GM12878 (cell line): Measurements from ENCODE around the gene LHX2. TPM values are rescaled to one million over a fixed set of nuclear protein-coding genes. Genes with fewer than 3 reads are reported as not detected.
A peak's percentile ranks its signal among the peaks of the same experiment; 100 is the strongest.

ENCODE experiments used
- ATAC-seq: fragments of 200-7000 bp; cut with Tn5 transposase; 3 replicates; pipeline ENCODE4 v1.9.1; 2020; ENCODE audit warnings: mild to moderate bottlenecking, moderate library complexity
- BruUV-seq: library from RNA; stranded (reverse); fragments of 400-500 nt; replicated peaks from 2 replicates; lab custom pipeline; 2021; lab: Mats Ljungman, UMichigan
- CTCF ChIA-PET: fragments of 300-600 bp; sonication (Branson Sonifier 250); formaldehyde crosslinking; extraction: SDS; loops from one replicate; lab custom pipeline; 2021; ENCODE audit warnings: inconsistent platforms; lab: Yijun Ruan, JAX
- POLR2A ChIA-PET: fragments of 350-600 bp; formaldehyde crosslinking; extraction: SDS; loops from one replicate; lab custom pipeline; 2021; ENCODE audit warnings: inconsistent platforms; lab: Charles Lee
- RAD21 ChIA-PET: fragments of 300-600 bp; sonication (Branson Sonifier 250); formaldehyde crosslinking; loops from one replicate; lab custom pipeline; 2023; ENCODE audit warnings: antibody characterized with exemption; ENCODE audit not compliant: unreplicated experiment; lab: Charles Lee
- SMC1A ChIA-PET: fragments of 300-600 bp; sonication (Branson Sonifier 250); formaldehyde crosslinking; loops from one replicate; lab custom pipeline; 2023; ENCODE audit not compliant: unreplicated experiment, uncharacterized antibody; lab: Charles Lee
- DNase-seq: peaks from one replicate; pipeline ENCODE4 v3.0.0-alpha.2; 2011; ENCODE audit warnings: low read depth, low spot score
- FAIRE-seq: peaks from 3 replicates; lab custom pipeline; 2011; peaks lifted over from hg19 to GRCh38; lab: Jason Lieb, UNC
- H2AFZ ChIP-seq: 2 replicates; pipeline ENCODE4 v1.6.0; 2011; ENCODE audit warnings: low read depth, low read length, control low read depth; ENCODE audit not compliant: control insufficient read depth
- H3K27ac ChIP-seq: 2 replicates; pipeline ENCODE4 v1.5.1; 2011; ENCODE audit warnings: control low read depth; ENCODE audit not compliant: control insufficient read depth, insufficient read depth
- H3K27me3 ChIP-seq, 2 experiments: replicated peaks in 1 of 2; 2 replicates each; pipeline versions ENCODE4 v1.6.0 to v1.6.1; 2011; ENCODE audit warnings: low read length in 1 of 2; ENCODE audit not compliant: control insufficient read depth in 2 of 2, insufficient read depth in 2 of 2
- H3K36me3 ChIP-seq, 2 experiments: 2 replicates each; pipeline ENCODE4 v1.5.1; 2011; ENCODE audit warnings: low read length in 1 of 2; ENCODE audit not compliant: control insufficient read depth in 2 of 2, insufficient read depth in 2 of 2
- H3K4me1 ChIP-seq: 2 replicates; pipeline ENCODE4 v1.6.1; 2011; ENCODE audit warnings: mild to moderate bottlenecking, low read length, moderate library complexity, mixed read lengths; ENCODE audit not compliant: control insufficient read depth, insufficient read depth
- H3K4me2 ChIP-seq: 2 replicates; pipeline ENCODE4 v1.6.0; 2011; ENCODE audit warnings: control low read depth; ENCODE audit not compliant: control insufficient read depth, insufficient read depth
- H3K4me3 ChIP-seq: fragments of 200-600 bp; sonication (generic); 2 replicates; pipeline ENCODE4 v1.5.1; 2016
- H3K79me2 ChIP-seq: 2 replicates; pipeline ENCODE4 v1.6.0; 2011; ENCODE audit warnings: low read length; ENCODE audit not compliant: control insufficient read depth, insufficient read depth
- H3K9ac ChIP-seq: 2 replicates; pipeline ENCODE4 v1.8.0; 2011; ENCODE audit warnings: low read length, control low read depth, mixed read lengths; ENCODE audit not compliant: control insufficient read depth, insufficient read depth
- H3K9me3 ChIP-seq: replicated peaks from 3 replicates; pipeline ENCODE4 v1.5.1; 2011; ENCODE audit warnings: mild to moderate bottlenecking, low read length; ENCODE audit not compliant: control insufficient read depth, insufficient read depth
- H4K20me1 ChIP-seq: 2 replicates; pipeline ENCODE4 v1.6.0; 2011; ENCODE audit not compliant: control insufficient read depth, insufficient read depth
- GABPA ChIP-seq: IDR thresholded peaks from 2 replicates; pipeline ENCODE4 v1.6.1; 2014; ENCODE audit warnings: antibody characterized with exemption, low read depth, mild to moderate bottlenecking, inconsistent platforms
- IKZF1 ChIP-seq: fragments of 450-650 bp; conservative IDR thresholded peaks from 2 replicates; pipeline ENCODE4 v1.6.1; 2017; ENCODE audit warnings: antibody characterized with exemption, mild to moderate bottlenecking
- IKZF2 ChIP-seq, 2 experiments: fragments of 450-650 bp; IDR thresholded peaks; 2 replicates each; pipeline ENCODE4 v1.6.1; 2017; ENCODE audit warnings: mild to moderate bottlenecking in 2 of 2, moderate library complexity in 2 of 2
- NBN ChIP-seq: fragments of 450-650 bp; IDR thresholded peaks from 2 replicates; pipeline ENCODE4 v1.6.1; 2016
- PAX8 ChIP-seq: fragments of 450-650 bp; IDR thresholded peaks from 2 replicates; pipeline ENCODE4 v1.6.1; 2017; ENCODE audit warnings: mild to moderate bottlenecking, moderate library complexity
- SMC3 ChIP-seq: IDR thresholded peaks from 2 replicates; pipeline ENCODE4 v1.6.1; 2011; ENCODE audit warnings: low read length, improper control_type of control experiment, borderline replicate concordance
- ZZZ3 ChIP-seq: IDR thresholded peaks from 2 replicates; pipeline ENCODE4 v1.6.1; 2011; ENCODE audit warnings: low read depth; ENCODE audit not compliant: control insufficient read depth, insufficient read length
- WGBS: methylation state at CpG from one replicate; pipeline ENCODE4 v1.1.6; 2016; ENCODE audit warnings: low lambda C conversion rate; ENCODE audit not compliant: insufficient replicate concordance, insufficient coverage; ENCODE audit errors: missing lambda C conversion rate; 5-methylcytosine and 5-hydroxymethylcytosine counted together
- in situ Hi-C: fragments of 300-500 bp; cut with MboI; formaldehyde crosslinking; loops from 9 replicates; pipeline ENCODE4 v1.14.3; 2018; ENCODE audit warnings: mixed read lengths
- intact Hi-C: fragments of 100-400 bp; cut with micrococcal nuclease; formaldehyde crosslinking; loops from one replicate; pipeline ENCODE4 v1.14.2; 2022; ENCODE audit not compliant: unreplicated experiment
- polyA plus RNA-seq, 11 experiments: library from polyadenylated mRNA; depleted of rRNA in 4 of 11; unstranded in 6 of 11; stranded (reverse) in 5 of 11; fragments of >200 nt; fragmentation: Nextera tagmentation in 4 of 11; fragmentation: Illumina TruSeq in 1 of 11; extraction: Ambion mirVana in 4 of 11; extraction: Trizol in 1 of 11; gene quantifications; 1 replicate in 1 of 11; 2 replicates in 10 of 11; pipeline versions ENCODE4 v1.2.1 to v1.2.3, GENCODE V29; 2011 to 2016; ENCODE audit warnings: inconsistent platforms in 2 of 11, missing spikeins in 2 of 11, low read depth in 1 of 11
- total RNA-seq, 4 experiments: library from RNA; depleted of rRNA in 3 of 4; stranded (reverse); fragments of >200 nt in 3 of 4; fragmentation: Illumina TruSeq in 1 of 4; extraction: Trizol in 1 of 4; gene quantifications; 2 replicates each; pipeline versions ENCODE4 v1.2.1 to v1.2.3, GENCODE V29; 2013 to 2021

Gene LHX2
- total and polyA plus RNA-seq, 10 of the 15 experiments (the other 5 are each of a cell fraction or from before 2014, with no cell fraction given) = 0.82 to 69.8 (median 5.3) TPM

DNA sequence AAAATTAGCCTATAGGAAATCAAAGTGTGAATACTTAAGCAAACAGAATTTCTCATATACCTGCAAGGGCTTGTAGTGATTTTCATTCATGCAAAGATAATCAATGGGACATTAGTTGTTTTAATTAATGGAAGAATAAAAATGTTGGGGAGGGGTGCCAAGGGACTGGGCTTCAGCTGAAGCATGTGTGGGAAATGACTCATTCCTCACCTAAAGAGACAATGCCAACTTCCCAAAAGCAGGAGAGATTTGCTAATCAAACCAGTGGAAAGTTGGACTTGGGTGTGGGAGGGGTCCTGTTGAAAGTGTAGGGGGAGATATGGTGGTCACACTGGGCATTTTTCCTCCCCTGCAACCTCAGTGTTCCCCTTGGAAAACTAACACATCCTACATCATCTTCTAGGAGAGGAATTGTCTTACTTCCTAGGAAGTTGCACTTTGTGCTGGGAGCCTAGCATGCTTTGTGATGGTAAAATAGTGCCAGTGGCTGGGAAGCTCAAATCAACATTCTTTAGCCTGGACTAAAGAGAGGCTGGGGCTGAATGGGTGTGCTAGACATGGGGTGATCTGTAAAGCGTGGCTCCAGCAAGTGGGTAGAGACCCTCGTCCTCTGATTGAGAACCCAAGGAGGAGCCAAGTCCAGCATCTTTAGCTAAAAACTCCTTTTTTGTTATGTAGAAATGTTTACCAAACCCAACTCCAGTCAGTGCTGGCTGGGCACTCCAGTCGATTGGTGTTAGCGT, 6.4 kb upstream of the LHX2 start:
- WGBS = 13% methylated on average over 4 of the region's 4 CpGs
- peaks cover 18% of the 10 kb centered on the region for H3K4me1 ChIP-seq
- CTCF ChIA-PET = interaction anchor here (0.6 to 3.6 kb wide), 6 partner anchors 9 to 319 kb away, joined by 3 to 45 read pairs (median 4); no protein-coding TSS in a partner anchor

More for the DNA sequence above, 6.4 kb upstream of the LHX2 start:
- ATAC-seq (no peak), FAIRE-seq (no peak), DNase-seq (no peak)
- H2AFZ ChIP-seq = no peak overlapping the region
- H3K4me2 ChIP-seq = no peak overlapping the region
- no peaks in the 10 kb centered on the region for H3K79me2 ChIP-seq
- ChIA-PET POLR2A (interaction anchor here (0.6 to 3.1 kb wide), 6 partner anchors 8 to 150 kb away, joined by 3 to 19 read pairs (median 4); no protein-coding TSS in a partner anchor), SMC1A (interaction anchor here (0.6 to 7.6 kb wide), 16 partner anchors 9 to 1525 kb away, joined by 3 to 55 read pairs (median 4); no protein-coding TSS in a partner anchor), RAD21 (interaction anchor here (1.1 to 7.4 kb wide), 9 partner anchors 8 to 390 kb away, joined by 3 to 52 read pairs (median 5); no protein-coding TSS in a partner anchor)
- H3K4me3 ChIP-seq = no peak overlapping the region
- H3K9me3 ChIP-seq = no peaks in the 10 kb centered on the region
- peaks cover 0 to 61% of the 10 kb centered on the region in 2 experiments; a peak in 3 of 4 replicates for H3K27me3 ChIP-seq
- H4K20me1 ChIP-seq = peaks cover 2% of the 10 kb centered on the region; the same call in 1 of the 2 replicates
- TF ChIP-seq NBN (no peak), SMC3 (no peak), PAX8 (no peak), IKZF2 (IDR thresholded peaks at IDR 0.05) (peak; percentile 17 to 35; a peak in 2 of 4 replicates), ZZZ3 (no peak), IKZF1 (peak; percentile 34; the same call in 1 of the 2 replicates), GABPA (no peak)
- intact Hi-C loops (no loop called here), in situ Hi-C loops (no loop called here)
- no peak overlapping the region for H3K27ac ChIP-seq
- H3K9ac ChIP-seq = no peak overlapping the region
- no TSS peak for BruUV-seq
- no peaks in the 10 kb centered on the region for H3K36me3 ChIP-seq
